Panc1 (cell line): ENCODE results near the gene PADI2. TPM values are rescaled to one million over a fixed set of nuclear protein-coding genes. Genes with fewer than 3 reads are reported as not detected.

ENCODE experiments used
- ATAC-seq: fragments of 200-7000 bp; cut with Tn5 transposase; 2 replicates; pipeline ENCODE4 v1.9.1; 2020; ENCODE audit warnings: mild to moderate bottlenecking, moderate library complexity
- BruUV-seq: library from RNA; stranded (reverse); fragments of 400-500 nt; replicated peaks from 2 replicates; lab custom pipeline; 2021; lab: Mats Ljungman, UMichigan
- CTCF ChIA-PET: fragments of 300-600 bp; sonication (Branson Sonifier 250); formaldehyde crosslinking; loops from one replicate; lab custom pipeline; 2022; ENCODE audit warnings: antibody characterized with exemption; lab: Charles Lee
- POLR2A ChIA-PET: fragments of 300-600 bp; sonication (Branson Sonifier 250); formaldehyde crosslinking; loops from one replicate; lab custom pipeline; 2022; ENCODE audit warnings: antibody characterized with exemption; lab: Charles Lee
- DNase-seq: peaks from one replicate; pipeline ENCODE4 v3.0.0-alpha.2; 2010; ENCODE audit warnings: low read depth, low spot score
- H3K27ac ChIP-seq: 2 replicates; pipeline ENCODE4 v1.5.1; 2011; ENCODE audit warnings: mild to moderate bottlenecking, low read length, inconsistent platforms
- H3K27me3 ChIP-seq: fragments of 200-500 bp; sonication (Bioruptor generic); 2 replicates; pipeline ENCODE4 v1.6.0; 2014; ENCODE audit warnings: low read length, inconsistent platforms; ENCODE audit not compliant: control insufficient read depth, insufficient read depth
- H3K36me3 ChIP-seq: fragments of 200-500 bp; sonication (Bioruptor generic); 2 replicates; pipeline ENCODE4 v1.5.1; 2014; ENCODE audit warnings: inconsistent platforms, mild to moderate bottlenecking, low read length, moderate library complexity; ENCODE audit not compliant: control insufficient read depth, insufficient read depth
- H3K4me1 ChIP-seq: 2 replicates; pipeline ENCODE4 v1.5.1; 2011; ENCODE audit warnings: inconsistent platforms, mild to moderate bottlenecking, low read length, moderate library complexity; ENCODE audit not compliant: control insufficient read depth, insufficient read depth
- H3K4me3 ChIP-seq, 2 experiments: 2 replicates each; pipeline ENCODE4 v1.5.1; 2011 to 2012; ENCODE audit warnings: low read depth in 2 of 2, low read length in 2 of 2, mild to moderate bottlenecking in 2 of 2, inconsistent platforms in 1 of 2, moderate library complexity in 1 of 2
- H3K9me3 ChIP-seq: fragments of 200-500 bp; sonication (Bioruptor generic); 2 replicates; pipeline ENCODE4 v1.5.1; 2014; ENCODE audit warnings: low read depth, mild to moderate bottlenecking, inconsistent platforms, low read length, moderate library complexity; ENCODE audit not compliant: control insufficient read depth, insufficient read depth
- CTCF ChIP-seq: fragments of 450-650 bp; IDR thresholded peaks from 2 replicates; pipeline ENCODE4 v1.5.1; 2017; ENCODE audit warnings: mild to moderate bottlenecking
- POLR2AphosphoS5 ChIP-seq: IDR thresholded peaks from 2 replicates; pipeline ENCODE4 v1.6.1; 2012; ENCODE audit warnings: mild to moderate bottlenecking, low read depth, low read length, moderate library complexity
- REST ChIP-seq, 2 experiments: IDR thresholded peaks; 2 replicates each; pipeline ENCODE4 v1.6.1; 2011 to 2012; ENCODE audit warnings: low read depth in 2 of 2, control low read depth in 1 of 2, low read length in 1 of 2, mild to moderate bottlenecking in 1 of 2, moderate library complexity in 1 of 2; ENCODE audit not compliant: insufficient read depth in 1 of 2
- SIN3A ChIP-seq: IDR thresholded peaks from 2 replicates; pipeline ENCODE4 v1.6.1; 2012; ENCODE audit warnings: low read depth, mild to moderate bottlenecking, low read length, moderate library complexity, borderline replicate concordance; ENCODE audit not compliant: insufficient read depth
- TCF7L2 ChIP-seq: IDR thresholded peaks from 2 replicates; pipeline ENCODE4 v1.6.1; 2011; ENCODE audit warnings: mild to moderate bottlenecking, low read depth, low read length, inconsistent platforms
- in situ Hi-C: cut with HindIII; loops from 2 replicates; pipeline ENCODE4 v1.10.0; 2016; ENCODE audit warnings: low sequenced_read_pairs, low pct_unique_long_range_greater_than_20kb
- intact Hi-C: fragments of 100-400 bp; cut with micrococcal nuclease; formaldehyde crosslinking; loops from one replicate; pipeline ENCODE4 v1.10.0; 2022; ENCODE audit not compliant: unreplicated experiment
- total RNA-seq: library from RNA; stranded (reverse); gene quantifications from one replicate; pipeline ENCODE4 v1.2.1, GENCODE V29; 2021; ENCODE audit not compliant: unreplicated experiment

The PADI2 gene
- total RNA-seq, 1 experiment from 2014 or later = 507 TPM

GRCh38 chr1:17094664-17095063 lies 24.6 kb downstream of the PADI2 start:
- Histone ChIP-seq H3K9me3 (no peaks in the 10 kb centered on the region), H3K27me3 (no peaks in the 10 kb centered on the region), H3K27ac (peak overlapping the region; percentile 14; the same call in 1 of the 2 replicates), H3K4me1 (peaks cover 30% of the 10 kb centered on the region), H3K4me3 (no peak overlapping the region), H3K36me3 (no peaks in the 10 kb centered on the region)
- no TSS peak for BruUV-seq
- CTCF ChIA-PET = no interaction called here
- POLR2A ChIA-PET = no interaction called here
- no peak for ATAC-seq
- intact Hi-C loops = no loop called here
- no peak for DNase-seq
- in situ Hi-C loops = no loop called here
- TF ChIP-seq REST (IDR thresholded peaks at IDR 0.05; ENCODE audit: insufficient read depth in 1 of 2, low read depth in 2 of 2, low read length in 1 of 2) (no peak), POLR2AphosphoS5 (no peak), TCF7L2 (no peak), CTCF (no peak), SIN3A (no peak)

- ATAC-seq = no peak
- H3K27ac ChIP-seq = no peak overlapping the region
- H3K4me1 ChIP-seq = peaks cover 27% of the 10 kb centered on the region
- no peaks in the 10 kb centered on the region for H3K27me3 ChIP-seq
- DNase-seq = no peak
- BruUV-seq = no TSS peak
- POLR2A ChIA-PET = no interaction called here
- CTCF ChIA-PET = no interaction called here
- TF ChIP-seq SIN3A (no peak), CTCF (no peak), REST (IDR thresholded peaks at IDR 0.05; ENCODE audit: insufficient read depth in 1 of 2, low read depth in 2 of 2, low read length in 1 of 2) (no peak), POLR2AphosphoS5 (peak; percentile 83; the same call in 1 of the 2 replicates), TCF7L2 (no peak)
- no peaks in the 10 kb centered on the region for H3K36me3 ChIP-seq
- in situ Hi-C loops = no loop called here
- intact Hi-C loops = no loop called here
- H3K4me3 ChIP-seq = no peak overlapping the region
- no peaks in the 10 kb centered on the region for H3K9me3 ChIP-seq
Observed at GRCh38 chr1:17093822-17094393, 25.3 kb downstream of the PADI2 start.
